ENCODE results near the gene TMEM164.

- TF ChIP-seq TAF1 (IDR thresholded peaks at IDR 0.05; ENCODE audit: borderline replicate concordance, low read depth, low read length) = no peak
- TF ChIP-seq POLR2A (IDR thresholded peaks at IDR 0.05; ENCODE audit: low read depth, low read length) = no peak
Measured at GRCh38 chrX:110135618-110136017, 132.7 kb downstream of the TMEM164 start.

Data from GM12892 (cell line).